HEK293T (cell line): Measurements from ENCODE around the gene FYB1.

Experiments used
- ARNT ChIP-seq: fragments of 450-650 bp; IDR thresholded peaks from 2 replicates; pipeline ENCODE4 v1.6.1; 2017; ENCODE audit warnings: mild to moderate bottlenecking
- BHLHE40 ChIP-seq: fragments of 450-650 bp; IDR thresholded peaks from 2 replicates; pipeline ENCODE4 v1.6.1; 2016; ENCODE audit warnings: mild to moderate bottlenecking, moderate library complexity, borderline replicate concordance
- CTBP1 ChIP-seq: fragments of 450-650 bp; IDR thresholded peaks from 2 replicates; pipeline ENCODE4 v1.6.1; 2016; ENCODE audit warnings: borderline replicate concordance
- ELF4 ChIP-seq: fragments of 450-650 bp; IDR thresholded peaks from 2 replicates; pipeline ENCODE4 v1.6.1; 2017; ENCODE audit warnings: antibody characterized with exemption
- FOXA1 ChIP-seq: fragments of 450-650 bp; IDR thresholded peaks from 2 replicates; pipeline ENCODE4 v1.6.1; 2016; ENCODE audit warnings: mild to moderate bottlenecking
- FOXK2 ChIP-seq: fragments of 450-650 bp; IDR thresholded peaks from 2 replicates; pipeline ENCODE4 v1.6.1; 2016; ENCODE audit warnings: mild to moderate bottlenecking
- FOXM1 ChIP-seq: fragments of 450-650 bp; IDR thresholded peaks from 2 replicates; pipeline ENCODE4 v1.6.1; 2017; ENCODE audit warnings: mild to moderate bottlenecking, borderline replicate concordance
- HDGF ChIP-seq: fragments of 450-650 bp; IDR thresholded peaks from 2 replicates; pipeline ENCODE4 v1.6.1; 2017; ENCODE audit warnings: antibody characterized with exemption, borderline replicate concordance
- NFRKB ChIP-seq: fragments of 450-650 bp; IDR thresholded peaks from 2 replicates; pipeline ENCODE4 v1.6.1; 2016; ENCODE audit warnings: mild to moderate bottlenecking, moderate library complexity
- SP1 ChIP-seq: fragments of 450-650 bp; IDR thresholded peaks from 2 replicates; pipeline ENCODE4 v1.6.1; 2017
- SUZ12 ChIP-seq: fragments of 450-650 bp; IDR thresholded peaks from 2 replicates; pipeline ENCODE4 v1.6.1; 2016; ENCODE audit warnings: mild to moderate bottlenecking
- TF ChIP-seq, protein P1 (sequence below): fragments of 450-650 bp; IDR thresholded peaks from 2 replicates; pipeline ENCODE4 v1.6.1; 2016

DNA sequence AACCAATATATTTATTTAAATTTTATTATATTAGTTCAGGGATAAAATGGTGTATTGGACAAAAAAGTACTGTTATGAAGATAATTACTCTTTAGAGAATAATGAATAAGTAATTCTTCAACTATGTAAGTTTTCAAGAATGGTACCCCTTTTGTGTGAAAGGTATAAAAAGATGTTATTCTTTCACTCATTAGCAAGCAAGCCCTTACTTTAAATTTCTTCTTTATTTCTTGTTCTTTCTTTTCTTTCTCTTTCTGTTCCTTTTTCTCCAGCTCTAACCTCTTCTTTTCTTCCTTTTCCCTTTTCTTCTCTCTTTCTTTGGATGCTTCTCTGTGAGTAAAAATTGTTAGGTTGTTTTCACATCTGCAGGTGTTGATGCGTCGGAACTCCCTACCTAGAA, 82.0 kb downstream of the FYB1 start:
- no peak for TF ChIP-seq BHLHE40
- no peak for TF ChIP-seq CTBP1
- TF ChIP-seq HDGF = no peak
- no peak for TF ChIP-seq FOXA1
- TF ChIP-seq FOXM1 = no peak
- TF ChIP-seq FOXK2 = no peak
- TF ChIP-seq, protein P1, sequence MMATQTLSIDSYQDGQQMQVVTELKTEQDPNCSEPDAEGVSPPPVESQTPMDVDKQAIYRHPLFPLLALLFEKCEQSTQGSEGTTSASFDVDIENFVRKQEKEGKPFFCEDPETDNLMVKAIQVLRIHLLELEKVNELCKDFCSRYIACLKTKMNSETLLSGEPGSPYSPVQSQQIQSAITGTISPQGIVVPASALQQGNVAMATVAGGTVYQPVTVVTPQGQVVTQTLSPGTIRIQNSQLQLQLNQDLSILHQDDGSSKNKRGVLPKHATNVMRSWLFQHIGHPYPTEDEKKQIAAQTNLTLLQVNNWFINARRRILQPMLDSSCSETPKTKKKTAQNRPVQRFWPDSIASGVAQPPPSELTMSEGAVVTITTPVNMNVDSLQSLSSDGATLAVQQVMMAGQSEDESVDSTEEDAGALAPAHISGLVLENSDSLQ = no peak
- TF ChIP-seq ELF4 = no peak
- no peak for TF ChIP-seq SP1
- TF ChIP-seq NFRKB = no peak
- no peak for TF ChIP-seq ARNT
- no peak for TF ChIP-seq SUZ12
